Hepatocyte (in vitro differentiated cells): ENCODE results near the gene NPAS3.

Source experiments
- CTCF ChIP-seq: fragments of 200-600 bp; sonication (generic); IDR thresholded peaks from 2 replicates; pipeline ENCODE4 v1.5.1; 2016; ENCODE audit warnings: antibody characterized with exemption, mild to moderate bottlenecking; ENCODE audit not compliant: poor library complexity
- EZH2 ChIP-seq: fragments of 200-600 bp; sonication (generic); IDR thresholded peaks from 2 replicates; pipeline ENCODE4 v1.6.1; 2016; ENCODE audit warnings: antibody characterized with exemption, mild to moderate bottlenecking, borderline replicate concordance
- EZH2phosphoT487 ChIP-seq: fragments of 200-600 bp; sonication (generic); IDR thresholded peaks from one replicate; pipeline ENCODE4 v1.6.1; 2018; ENCODE audit warnings: antibody characterized with exemption, mild to moderate bottlenecking, low read depth, moderate library complexity; ENCODE audit not compliant: unreplicated experiment, severe bottlenecking

GRCh38 chr14:33685026-33685425 is 746.3 kb downstream of the NPAS3 start:
- no peak for TF ChIP-seq CTCF
- TF ChIP-seq EZH2phosphoT487: no peak
- no peak for TF ChIP-seq EZH2
